ENCODE data around the gene C2CD5. TPM values are rescaled to one million over a fixed set of nuclear protein-coding genes. Genes with fewer than 3 reads are reported as not detected.
"Not testable (repeated sequence)": the region's sequence is repeated elsewhere in the genome, so short reads cannot be mapped to it uniquely, and the experiment has no call there.

The C2CD5 gene
- total RNA-seq, 1 donor from 2014 or later = 17.3 TPM

- no peaks in the 10 kb centered on the region for H3K9me3 Mint-ChIP-seq (ENCODE audit: low read depth)
- H3K27ac Mint-ChIP-seq (ENCODE audit: unreplicated experiment) = no peak overlapping the region
- H3K4me1 Mint-ChIP-seq (ENCODE audit: low read depth) = peaks cover 6% of the 10 kb centered on the region
- no peaks in the 10 kb centered on the region for H3K27me3 Mint-ChIP-seq (ENCODE audit: low read depth)
- TF ChIP-seq CTCF (IDR thresholded peaks at IDR 0.05) = no peak
- DNase-seq (ENCODE audit: low spot score) = no peak
- H3K4me3 Mint-ChIP-seq (ENCODE audit: unreplicated experiment) = no peak overlapping the region
- peaks cover 12% of the 10 kb centered on the region for H3K36me3 Mint-ChIP-seq (ENCODE audit: low read depth)
Observed at GRCh38 chr12:22494319-22494718, 50.0 kb downstream of the C2CD5 start.

- H3K36me3 Mint-ChIP-seq (ENCODE audit: low read depth) = peaks cover 19% of the 10 kb centered on the region
- H3K9me3 Mint-ChIP-seq (ENCODE audit: low read depth) = no peaks in the 10 kb centered on the region
- H3K27me3 Mint-ChIP-seq (ENCODE audit: low read depth) = no peaks in the 10 kb centered on the region
- TF ChIP-seq CTCF (IDR thresholded peaks at IDR 0.05) = no peak
- H3K27ac Mint-ChIP-seq (ENCODE audit: unreplicated experiment) = no peak overlapping the region
- H3K4me3 Mint-ChIP-seq (ENCODE audit: unreplicated experiment) = no peak overlapping the region
- peaks cover 4% of the 10 kb centered on the region for H3K4me1 Mint-ChIP-seq (ENCODE audit: low read depth)
- DNase-seq (ENCODE audit: low spot score) = no peak
Observed at GRCh38 chr12:22491034-22491433, 53.3 kb downstream of the C2CD5 start.

- Mint-ChIP-seq H3K36me3 (ENCODE audit: low read depth) (peaks cover 25% of the 10 kb centered on the region), H3K27ac (ENCODE audit: unreplicated experiment) (no peak overlapping the region), H3K4me3 (ENCODE audit: unreplicated experiment) (no peak overlapping the region), H3K27me3 (ENCODE audit: low read depth) (no peaks in the 10 kb centered on the region), H3K4me1 (ENCODE audit: low read depth) (peaks cover 4% of the 10 kb centered on the region), H3K9me3 (ENCODE audit: low read depth) (no peaks in the 10 kb centered on the region)
- no peak for DNase-seq (ENCODE audit: low spot score)
- TF ChIP-seq CTCF (IDR thresholded peaks at IDR 0.05) = no peak
Observed at GRCh38 chr12:22488478-22488877, 55.9 kb downstream of the C2CD5 start.

- not testable (repeated sequence) for DNase-seq (ENCODE audit: low spot score); H3K4me3 Mint-ChIP-seq (ENCODE audit: unreplicated experiment); H3K27ac Mint-ChIP-seq (ENCODE audit: unreplicated experiment); H3K27me3 Mint-ChIP-seq (ENCODE audit: low read depth); H3K4me1 Mint-ChIP-seq (ENCODE audit: low read depth); H3K9me3 Mint-ChIP-seq (ENCODE audit: low read depth)
- H3K36me3 Mint-ChIP-seq (ENCODE audit: low read depth) = peaks cover 25% of the 10 kb centered on the region
Observed at GRCh38 chr12:22487683-22488082, 56.7 kb downstream of the C2CD5 start.

- Mint-ChIP-seq H3K4me1 (ENCODE audit: low read depth) (peaks cover 32% of the 10 kb centered on the region), H3K27ac (ENCODE audit: unreplicated experiment) (no peak overlapping the region), H3K9me3 (ENCODE audit: low read depth) (no peaks in the 10 kb centered on the region), H3K36me3 (ENCODE audit: low read depth) (peaks cover 10% of the 10 kb centered on the region), H3K4me3 (ENCODE audit: unreplicated experiment) (no peak overlapping the region), H3K27me3 (ENCODE audit: low read depth) (no peaks in the 10 kb centered on the region)
- TF ChIP-seq CTCF (IDR thresholded peaks at IDR 0.05) = no peak
- DNase-seq (ENCODE audit: low spot score) = no peak
Observed at GRCh38 chr12:22481547-22482104, 62.7 kb downstream of the C2CD5 start.

GRCh38 chr12:22480814-22481213, 63.5 kb downstream of the C2CD5 start:
- not testable (repeated sequence) for H3K4me3 Mint-ChIP-seq (ENCODE audit: unreplicated experiment); H3K9me3 Mint-ChIP-seq (ENCODE audit: low read depth); DNase-seq (ENCODE audit: low spot score); H3K27me3 Mint-ChIP-seq (ENCODE audit: low read depth); H3K36me3 Mint-ChIP-seq (ENCODE audit: low read depth); H3K27ac Mint-ChIP-seq (ENCODE audit: unreplicated experiment)
- H3K4me1 Mint-ChIP-seq (ENCODE audit: low read depth) = peaks cover 40% of the 10 kb centered on the region

All from chondrocyte (in vitro differentiated cells).